GM10248 (cell line): Measurements from ENCODE around the gene TMEM63C.

Experiments used
- CTCF ChIA-PET: fragments of 300-600 bp; sonication (Branson Sonifier 250); formaldehyde crosslinking; extraction: SDS; loops from one replicate; lab custom pipeline; 2021; ENCODE audit warnings: antibody characterized with exemption; lab: Yijun Ruan, JAX
- POLR2A ChIA-PET: fragments of 350-650 bp; sonication (Branson Sonifier 250); formaldehyde crosslinking; extraction: SDS; loops from one replicate; lab custom pipeline; 2020; ENCODE audit warnings: antibody characterized with exemption; lab: Yijun Ruan, JAX
- DNase-seq: peaks from one replicate; pipeline ENCODE4 v3.0.0; 2012; ENCODE audit errors: extremely low spot score
- CTCF ChIP-seq: IDR thresholded peaks from 2 replicates; pipeline ENCODE4 v1.5.1; 2012; ENCODE audit warnings: mild to moderate bottlenecking, low read depth; ENCODE audit errors: extremely low read depth, missing control alignments, control extremely low read depth

The TMEM63C gene

GRCh38 chr14:77236814-77237213, 55.2 kb downstream of the TMEM63C start:
- POLR2A ChIA-PET, result no interaction called here
- TF ChIP-seq CTCF, result no peak
- DNase-seq, result no peak
- CTCF ChIA-PET, result interaction anchor here (1.2 kb wide), 1 partner anchor 527 kb away, joined by 3 read pairs; no protein-coding TSS in a partner anchor

GRCh38 chr14:77238356-77238755, 56.8 kb downstream of the TMEM63C start:
- no peak for DNase-seq
- ChIA-PET CTCF (interaction anchor here (0.9 to 1.2 kb wide), 2 partner anchors 363 to 691 kb away, joined by 3 read pairs; no protein-coding TSS in a partner anchor), POLR2A (no interaction called here)
- TF ChIP-seq CTCF, result no peak

GRCh38 chr14:77238996-77239395, 57.4 kb downstream of the TMEM63C start:
- POLR2A ChIA-PET, result no interaction called here
- no peak for TF ChIP-seq CTCF
- CTCF ChIA-PET, result interaction anchor here (0.9 to 1.2 kb wide), 3 partner anchors 26 to 690 kb away, joined by 3 to 5 read pairs (median 3); no protein-coding TSS in a partner anchor
- DNase-seq, result no peak

- ChIA-PET POLR2A (no interaction called here), CTCF (interaction anchor here (1.0 kb wide), 1 partner anchor 26 kb away, joined by 5 read pairs; no protein-coding TSS in a partner anchor)
- no peak for TF ChIP-seq CTCF
- DNase-seq, result no peak
Measured at GRCh38 chr14:77239412-77239811, 57.8 kb downstream of the TMEM63C start.

- CTCF ChIA-PET, result no interaction called here
- TF ChIP-seq CTCF, result no peak
- DNase-seq, result no peak
- POLR2A ChIA-PET, result no interaction called here
Measured at GRCh38 chr14:77240336-77240915, 58.8 kb downstream of the TMEM63C start.

- ChIA-PET CTCF (no interaction called here), POLR2A (no interaction called here)
- no peak for DNase-seq
- no peak for TF ChIP-seq CTCF
Measured at GRCh38 chr14:77241955-77242354, 60.4 kb downstream of the TMEM63C start.
